GM23338 (cell line): ENCODE results near the gene PCDHB12. TPM values are rescaled to one million over a fixed set of nuclear protein-coding genes. Genes with fewer than 3 reads are reported as not detected.
"Not testable (repeated sequence)": the region's sequence is repeated elsewhere in the genome, so short reads cannot be mapped to it uniquely, and the experiment has no call there.

Experiments used
- ATAC-seq: fragments of 200-7000 bp; cut with Tn5 transposase; 3 replicates; pipeline ENCODE4 v1.9.1; 2020
- DNase-seq: peaks from one replicate; pipeline ENCODE4 v3.0.0-alpha.2; 2015; ENCODE audit warnings: low spot score
- H2AFZ ChIP-seq: fragments of 200-600 bp; sonication (generic); 2 replicates; pipeline ENCODE4 v1.8.0; 2016; ENCODE audit warnings: antibody characterized with exemption, mild to moderate bottlenecking, moderate library complexity
- H3F3A ChIP-seq: fragments of 200-600 bp; sonication (generic); replicated peaks from 2 replicates; pipeline ENCODE4 v1.8.0; 2017; ENCODE audit warnings: antibody characterized with exemption, mixed run types, low read depth
- H3K27ac ChIP-seq: fragments of 200-600 bp; sonication (generic); 2 replicates; pipeline ENCODE4 v1.6.1; 2016; ENCODE audit warnings: low read depth
- H3K27me3 ChIP-seq: fragments of 200-600 bp; sonication (generic); 2 replicates; pipeline ENCODE4 v1.8.0; 2016; ENCODE audit warnings: mild to moderate bottlenecking, mixed run types, moderate library complexity; ENCODE audit not compliant: insufficient read depth
- H3K36me3 ChIP-seq: fragments of 200-600 bp; sonication (generic); 2 replicates; pipeline ENCODE4 v1.8.0; 2016; ENCODE audit warnings: mild to moderate bottlenecking; ENCODE audit not compliant: insufficient read depth
- H3K4me1 ChIP-seq: fragments of 200-600 bp; sonication (generic); 2 replicates; pipeline ENCODE4 v1.8.0; 2016; ENCODE audit warnings: mild to moderate bottlenecking, moderate library complexity; ENCODE audit not compliant: insufficient read depth
- H3K4me2 ChIP-seq: fragments of 200-600 bp; sonication (generic); 2 replicates; pipeline ENCODE4 v1.7.1; 2017; ENCODE audit warnings: mixed run types
- H3K4me3 ChIP-seq: fragments of 200-600 bp; sonication (generic); 2 replicates; pipeline ENCODE4 v1.6.1; 2016; ENCODE audit warnings: mixed run types
- H3K79me2 ChIP-seq: fragments of 200-600 bp; sonication (generic); replicated peaks from 2 replicates; pipeline ENCODE4 v1.8.0; 2017; ENCODE audit warnings: mild to moderate bottlenecking; ENCODE audit not compliant: insufficient read depth
- H3K9me2 ChIP-seq: fragments of 200-600 bp; sonication (generic); 2 replicates; pipeline ENCODE4 v1.8.0; 2017; ENCODE audit not compliant: insufficient read depth
- H4K20me1 ChIP-seq: fragments of 200-600 bp; sonication (generic); replicated peaks from 2 replicates; pipeline ENCODE4 v1.8.0; 2017; ENCODE audit warnings: mild to moderate bottlenecking; ENCODE audit not compliant: insufficient read depth
- H3K27ac Mint-ChIP-seq: 2 replicates; pipeline ENCODE4 v1.8.0; 2020; ENCODE audit warnings: inconsistent platforms, mild to moderate bottlenecking, moderate library complexity, mixed read lengths
- H3K27me3 Mint-ChIP-seq: 3 replicates; pipeline ENCODE4 v1.8.0; 2022; ENCODE audit warnings: low read depth, mild to moderate bottlenecking, moderate library complexity, mixed read lengths, inconsistent platforms; ENCODE audit not compliant: insufficient read depth, poor library complexity
- H3K36me3 Mint-ChIP-seq: 3 replicates; pipeline ENCODE4 v1.8.0; 2021; ENCODE audit warnings: low read depth, mild to moderate bottlenecking, inconsistent platforms, moderate library complexity, mixed read lengths
- H3K4me1 Mint-ChIP-seq: 3 replicates; pipeline ENCODE4 v1.8.0; 2020; ENCODE audit warnings: mild to moderate bottlenecking, inconsistent platforms, mixed read lengths
- H3K4me3 Mint-ChIP-seq: 3 replicates; pipeline ENCODE4 v1.8.0; 2021; ENCODE audit warnings: moderate library complexity, mild to moderate bottlenecking, inconsistent platforms, mixed read lengths
- H3K9me3 Mint-ChIP-seq: 3 replicates; pipeline ENCODE4 v1.8.0; 2020; ENCODE audit warnings: moderate library complexity, mild to moderate bottlenecking, inconsistent platforms, mixed read lengths
- CREB1 ChIP-seq: fragments of 250-450 bp; sonication (Bioruptor Pico); IDR thresholded peaks from 2 replicates; pipeline ENCODE4 v1.5.0; 2020; ENCODE audit warnings: low read depth, mild to moderate bottlenecking, moderate library complexity
- CTCF ChIP-seq, 2 experiments: fragments of 200-600 bp in 1 of 2; sonication (generic) in 1 of 2; conservative IDR thresholded peaks; 2 replicates each; pipeline versions ENCODE4 v1.5.1 to v1.6.1; 2016 to 2017; ENCODE audit warnings: antibody characterized with exemption in 2 of 2, low read depth in 2 of 2, mild to moderate bottlenecking in 2 of 2, moderate library complexity in 1 of 2
- EZH2 ChIP-seq: fragments of 200-600 bp; sonication (generic); IDR thresholded peaks from one replicate; pipeline ENCODE4 v1.8.0; 2017; ENCODE audit warnings: antibody characterized with exemption, mild to moderate bottlenecking, low read depth; ENCODE audit not compliant: unreplicated experiment
- EZH2phosphoT487 ChIP-seq: fragments of 200-600 bp; sonication (generic); IDR thresholded peaks from one replicate; pipeline ENCODE4 v1.8.1; 2018; ENCODE audit warnings: antibody characterized with exemption; ENCODE audit not compliant: unreplicated experiment
- JUNB ChIP-seq: IDR thresholded peaks from one replicate; pipeline ENCODE4 v1.6.1; 2016; ENCODE audit warnings: antibody characterized with exemption; ENCODE audit not compliant: unreplicated experiment
- NANOG ChIP-seq: IDR thresholded peaks from 2 replicates; pipeline ENCODE4 v1.6.1; 2016; ENCODE audit warnings: antibody characterized with exemption, borderline replicate concordance
- POLR2AphosphoS5 ChIP-seq: IDR thresholded peaks from 2 replicates; pipeline ENCODE4 v1.6.1; 2016; ENCODE audit warnings: antibody characterized with exemption, low read depth
- ZNF114 ChIP-seq: fragments of 250-450 bp; sonication (Bioruptor Pico); IDR thresholded peaks from 2 replicates; pipeline ENCODE4 v1.5.0; 2020; ENCODE audit warnings: mild to moderate bottlenecking, moderate library complexity
- ZNF331 ChIP-seq: fragments of 250-450 bp; sonication (Bioruptor Pico); IDR thresholded peaks from 2 replicates; pipeline ENCODE4 v1.5.0; 2020; ENCODE audit warnings: low read depth, mild to moderate bottlenecking, moderate library complexity
- ZNF462 ChIP-seq: fragments of 250-450 bp; sonication (Bioruptor Pico); IDR thresholded peaks from 2 replicates; pipeline ENCODE4 v1.5.0; 2020; ENCODE audit warnings: mild to moderate bottlenecking, moderate library complexity
- polyA plus RNA-seq: library from polyadenylated mRNA; unstranded; fragments of >200 nt; fragmentation: Nextera tagmentation; extraction: Ambion mirVana; gene quantifications from 2 replicates; pipeline ENCODE4 v1.2.1, GENCODE V29; 2016
- total RNA-seq: library from RNA; depleted of rRNA; stranded (reverse); fragments of >200 nt; shearing (Covaris generic); gene quantifications from 2 replicates; pipeline ENCODE4 v1.2.3, GENCODE V29; 2014
- TF ChIP-seq, protein P1 (sequence below): IDR thresholded peaks from 2 replicates; pipeline ENCODE4 v1.6.1; 2016; ENCODE audit warnings: antibody characterized with exemption

Gene PCDHB12
- total and polyA plus RNA-seq, 2 experiments from 2014 or later: 1.3 to 4.3 TPM

- not testable (repeated sequence) for H3K27me3 Mint-ChIP-seq, H3K4me1 ChIP-seq, H3K4me2 ChIP-seq, DNase-seq, H3K9me2 ChIP-seq, H3K27me3 ChIP-seq, H3K4me3 ChIP-seq, H3K4me3 Mint-ChIP-seq, H4K20me1 ChIP-seq, ATAC-seq, H3K79me2 ChIP-seq, H3K4me1 Mint-ChIP-seq, H3F3A ChIP-seq, H3K36me3 ChIP-seq, H3K27ac Mint-ChIP-seq, H3K27ac ChIP-seq, H2AFZ ChIP-seq
- TF ChIP-seq CTCF (conservative IDR thresholded peaks at IDR 0.05; ENCODE audit: low read depth in 2 of 2): 0 out of 4 replicates have a peak, but pooled peaks of 1 of the 2 experiments have one; percentile 2
- Mint-ChIP-seq H3K9me3 (peaks cover 25% of the 10 kb centered on the region), H3K36me3 (peaks cover 23% of the 10 kb centered on the region)
Observed at GRCh38 chr5:141179876-141180275, 28.6 kb upstream of the PCDHB12 start.

DNA sequence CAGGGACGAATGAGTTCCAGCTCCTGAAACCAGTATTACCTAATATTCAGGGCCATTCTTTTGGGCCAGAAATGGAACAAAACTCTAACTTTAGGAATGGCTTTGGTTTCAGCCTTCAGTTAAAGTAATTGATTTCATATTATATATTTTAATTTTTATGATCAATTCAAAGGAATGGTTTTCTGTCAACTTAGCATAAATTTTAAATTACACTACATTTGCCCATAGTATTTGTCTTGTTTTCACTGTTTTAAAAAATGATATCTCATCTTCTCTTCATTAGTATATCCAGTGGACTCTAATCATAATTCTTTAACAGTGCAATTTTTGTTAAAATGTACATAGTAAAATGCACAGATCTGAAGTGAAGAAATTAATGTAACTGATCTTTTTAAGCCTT lies 28.2 kb upstream of the PCDHB12 start:
- Mint-ChIP-seq H3K27me3 (no peaks in the 10 kb centered on the region), H3K4me1 (peaks cover 8% of the 10 kb centered on the region; the same call in 1 of the 3 replicates), H3K4me3 (no peak overlapping the region), H3K27ac (no peak overlapping the region), H3K36me3 (peaks cover 23% of the 10 kb centered on the region), H3K9me3 (peaks cover 25% of the 10 kb centered on the region)
- no peak overlapping the region for H3K27ac ChIP-seq
- no peak overlapping the region for H2AFZ ChIP-seq
- no peak overlapping the region for H3K4me3 ChIP-seq
- no peaks in the 10 kb centered on the region for H3K27me3 ChIP-seq
- no peak for DNase-seq
- H3K9me2 ChIP-seq: no peaks in the 10 kb centered on the region; the same call in 1 of the 2 replicates
- no peak for ATAC-seq
- no peak overlapping the region for H3K4me2 ChIP-seq
- H3K36me3 ChIP-seq: no peaks in the 10 kb centered on the region; the same call in 1 of the 2 replicates
- no peaks in the 10 kb centered on the region for H3K4me1 ChIP-seq
- no peaks in the 10 kb centered on the region for H4K20me1 ChIP-seq
- no peaks in the 10 kb centered on the region for H3F3A ChIP-seq
- no peaks in the 10 kb centered on the region for H3K79me2 ChIP-seq
- TF ChIP-seq POLR2AphosphoS5: no peak
- no peak for TF ChIP-seq ZNF114 (CRISPR knock-in tag)
- TF ChIP-seq, protein P1, sequence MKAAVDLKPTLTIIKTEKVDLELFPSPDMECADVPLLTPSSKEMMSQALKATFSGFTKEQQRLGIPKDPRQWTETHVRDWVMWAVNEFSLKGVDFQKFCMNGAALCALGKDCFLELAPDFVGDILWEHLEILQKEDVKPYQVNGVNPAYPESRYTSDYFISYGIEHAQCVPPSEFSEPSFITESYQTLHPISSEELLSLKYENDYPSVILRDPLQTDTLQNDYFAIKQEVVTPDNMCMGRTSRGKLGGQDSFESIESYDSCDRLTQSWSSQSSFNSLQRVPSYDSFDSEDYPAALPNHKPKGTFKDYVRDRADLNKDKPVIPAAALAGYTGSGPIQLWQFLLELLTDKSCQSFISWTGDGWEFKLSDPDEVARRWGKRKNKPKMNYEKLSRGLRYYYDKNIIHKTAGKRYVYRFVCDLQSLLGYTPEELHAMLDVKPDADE: no peak
- no peak for TF ChIP-seq JUNB
- TF ChIP-seq NANOG: no peak
- no peak for TF ChIP-seq ZNF331 (CRISPR knock-in tag)
- TF ChIP-seq EZH2phosphoT487: no peak
- TF ChIP-seq CREB1: no peak
- TF ChIP-seq EZH2: no peak
- TF ChIP-seq CTCF (conservative IDR thresholded peaks at IDR 0.05; ENCODE audit: low read depth in 2 of 2): no peak
- no peak for TF ChIP-seq ZNF462 (CRISPR knock-in tag)
